WTC11 (cell line): ENCODE data around the gene VWA5B1. TPM values are rescaled to one million over a fixed set of nuclear protein-coding genes. Genes with fewer than 3 reads are reported as not detected.
A peak's percentile ranks its signal among the peaks of the same experiment; 100 is the strongest.

Experiments
- ATAC-seq: fragments of 200-7000 bp; cut with Tn5 transposase; 2 replicates; pipeline ENCODE4 v1.10.0; 2021; ENCODE audit warnings: mild to moderate bottlenecking, moderate library complexity
- CTCF ChIA-PET: fragments of 300-600 bp; sonication (Branson Sonifier 250); formaldehyde crosslinking; loops from one replicate; lab custom pipeline; 2021; ENCODE audit warnings: antibody characterized with exemption; lab: Charles Lee
- POLR2A ChIA-PET: fragments of 350-600 bp; sonication (Branson Sonifier 250); formaldehyde crosslinking; loops from one replicate; lab custom pipeline; 2021; ENCODE audit warnings: antibody characterized with exemption; lab: Charles Lee
- DNase-seq: peaks from one replicate; pipeline ENCODE4 v3.0.0; 2021; ENCODE audit warnings: low spot score
- H3K27ac Mint-ChIP-seq: 2 replicates; pipeline ENCODE4 v1.8.0; 2021; ENCODE audit warnings: mixed read lengths
- H3K27me3 Mint-ChIP-seq: 2 replicates; pipeline ENCODE4 v1.8.0; 2021; ENCODE audit warnings: low read depth, mild to moderate bottlenecking, moderate library complexity, mixed read lengths
- H3K36me3 Mint-ChIP-seq: 2 replicates; pipeline ENCODE4 v1.8.0; 2021; ENCODE audit warnings: mixed read lengths
- H3K4me1 Mint-ChIP-seq: 2 replicates; pipeline ENCODE4 v1.8.0; 2022; ENCODE audit warnings: mixed read lengths
- H3K4me3 Mint-ChIP-seq: 2 replicates; pipeline ENCODE4 v1.8.0; 2021; ENCODE audit warnings: mild to moderate bottlenecking, moderate library complexity, mixed read lengths
- H3K9me3 Mint-ChIP-seq: 2 replicates; pipeline ENCODE4 v1.8.0; 2021; ENCODE audit warnings: mixed read lengths
- ATF6 ChIP-seq: sonication (generic); formaldehyde crosslinking; IDR thresholded peaks from 2 replicates; pipeline ENCODE4 v1.8.1; 2023; ENCODE audit warnings: mild to moderate bottlenecking, missing genetic modification reagents
- CDX4 ChIP-seq: fragments of 250-450 bp; sonication (Bioruptor Pico); IDR thresholded peaks from 2 replicates; pipeline ENCODE4 v1.9.0; 2021; ENCODE audit warnings: moderate library complexity, mild to moderate bottlenecking, inconsistent platforms, borderline replicate concordance
- CREM ChIP-seq: sonication (generic); formaldehyde crosslinking; IDR thresholded peaks from 2 replicates; pipeline ENCODE4 v1.8.1; 2022; ENCODE audit warnings: mild to moderate bottlenecking, missing genetic modification reagents, moderate library complexity
- ELF4 ChIP-seq: sonication (generic); formaldehyde crosslinking; IDR thresholded peaks from 2 replicates; pipeline ENCODE4 v1.8.1; 2022; ENCODE audit warnings: low read depth, mild to moderate bottlenecking, moderate library complexity, missing genetic modification reagents
- EMX1 ChIP-seq: fragments of 250-450 bp; sonication (Bioruptor Pico); IDR thresholded peaks from 2 replicates; pipeline ENCODE4 v1.8.0; 2021; ENCODE audit warnings: mild to moderate bottlenecking
- ETV6 ChIP-seq: sonication (generic); formaldehyde crosslinking; IDR thresholded peaks from 2 replicates; pipeline ENCODE4 v1.8.1; 2022; ENCODE audit warnings: mild to moderate bottlenecking, missing genetic modification reagents
- FOXP4 ChIP-seq: sonication (generic); formaldehyde crosslinking; IDR thresholded peaks from 2 replicates; pipeline ENCODE4 v1.8.0; 2022; ENCODE audit warnings: mild to moderate bottlenecking, missing genetic modification reagents
- MXD4 ChIP-seq: fragments of 250-450 bp; sonication (Bioruptor Pico); IDR thresholded peaks from 2 replicates; pipeline ENCODE4 v1.8.0; 2021; ENCODE audit warnings: mild to moderate bottlenecking, moderate library complexity, borderline replicate concordance
- MYBL2 ChIP-seq: sonication (generic); formaldehyde crosslinking; IDR thresholded peaks from 2 replicates; pipeline ENCODE4 v1.8.1; 2023; ENCODE audit warnings: mild to moderate bottlenecking, moderate library complexity, missing genetic modification reagents
- NFE2L1 ChIP-seq: sonication (generic); formaldehyde crosslinking; IDR thresholded peaks from 2 replicates; pipeline ENCODE4 v1.8.1; 2023; ENCODE audit warnings: missing genetic modification reagents
- OVOL2 ChIP-seq: fragments of 250-450 bp; sonication (Bioruptor Pico); IDR thresholded peaks from 2 replicates; pipeline ENCODE4 v1.9.0; 2021; ENCODE audit warnings: mild to moderate bottlenecking, borderline replicate concordance
- SMAD4 ChIP-seq: sonication (generic); formaldehyde crosslinking; IDR thresholded peaks from 2 replicates; pipeline ENCODE4 v1.8.0; 2022; ENCODE audit warnings: mild to moderate bottlenecking, missing genetic modification reagents
- TCF7 ChIP-seq: sonication (generic); formaldehyde crosslinking; IDR thresholded peaks from 2 replicates; pipeline ENCODE4 v1.8.0; 2022; ENCODE audit warnings: mild to moderate bottlenecking, low read depth, missing genetic modification reagents, moderate library complexity
- USF1 ChIP-seq: sonication (generic); formaldehyde crosslinking; IDR thresholded peaks from 2 replicates; pipeline ENCODE4 v1.8.0; 2022; ENCODE audit warnings: mild to moderate bottlenecking, missing genetic modification reagents
- USF2 ChIP-seq: sonication (generic); formaldehyde crosslinking; IDR thresholded peaks from 2 replicates; pipeline ENCODE4 v1.8.1; 2023; ENCODE audit warnings: mild to moderate bottlenecking, missing genetic modification reagents, moderate library complexity
- ZNF263 ChIP-seq: sonication (generic); formaldehyde crosslinking; IDR thresholded peaks from 2 replicates; pipeline ENCODE4 v1.8.1; 2022; ENCODE audit warnings: low read depth, mild to moderate bottlenecking, moderate library complexity, missing genetic modification reagents
- ZNF317 ChIP-seq: sonication (generic); formaldehyde crosslinking; IDR thresholded peaks from 2 replicates; pipeline ENCODE4 v1.8.1; 2023; ENCODE audit warnings: low read depth, mild to moderate bottlenecking, moderate library complexity, missing genetic modification reagents, borderline replicate concordance
- ZNF425 ChIP-seq: fragments of 250-450 bp; sonication (Bioruptor Pico); conservative IDR thresholded peaks from 2 replicates; pipeline ENCODE4 v1.9.0; 2021; ENCODE audit warnings: mild to moderate bottlenecking
- total RNA-seq: library from RNA; stranded (reverse); gene quantifications from 3 replicates; pipeline ENCODE4 v1.2.3, GENCODE V29; 2021

Gene VWA5B1
- total RNA-seq, 1 experiment from 2014 or later: 1.5 TPM

- TF ChIP-seq USF1 (CRISPR knock-in tag) (no peak), ZNF317 (no peak), ELF4 (CRISPR knock-in tag) (no peak), MYBL2 (no peak), EMX1 (no peak), ATF6 (CRISPR knock-in tag) (no peak)
- TF ChIP-seq, all 79 proteins: peak for 0
Measured at GRCh38 chr1:20339811-20340457, 49.3 kb downstream of the VWA5B1 start (continued).

- DNase-seq (no peak), ATAC-seq (no peak)
- peaks cover 8% of the 10 kb centered on the region for H3K9me3 Mint-ChIP-seq
- no peak overlapping the region for H3K27ac Mint-ChIP-seq
- ChIA-PET CTCF (interaction anchor here (0.7 to 2.1 kb wide), 6 partner anchors 16 to 130 kb away, joined by 3 to 11 read pairs (median 4); no protein-coding TSS in a partner anchor), POLR2A (no interaction called here)
- TF ChIP-seq OVOL2 (CRISPR knock-in tag) (no peak), CREM (CRISPR knock-in tag) (0 out of 2 replicates have a peak, but pooled peaks have one; percentile 22), USF2 (CRISPR knock-in tag) (no peak), ZNF263 (CRISPR knock-in tag) (0 out of 2 replicates have a peak, but pooled peaks have one; percentile 52)
- peak overlapping the region; percentile 58 for H3K4me3 Mint-ChIP-seq
- no peaks in the 10 kb centered on the region for H3K36me3 Mint-ChIP-seq
- H3K27me3 Mint-ChIP-seq: peaks cover 25% of the 10 kb centered on the region
- H3K4me1 Mint-ChIP-seq: peaks cover 30% of the 10 kb centered on the region
Measured at GRCh38 chr1:20342294-20343148, 51.8 kb downstream of the VWA5B1 start.

- H3K36me3 Mint-ChIP-seq: no peaks in the 10 kb centered on the region
- ATAC-seq (peak; percentile 75), DNase-seq (peak; percentile 89)
- POLR2A ChIA-PET: no interaction called here
- H3K4me3 Mint-ChIP-seq: peak overlapping the region; percentile 67
- H3K4me1 Mint-ChIP-seq: peaks cover 29% of the 10 kb centered on the region
- no peak overlapping the region for H3K27ac Mint-ChIP-seq
- H3K27me3 Mint-ChIP-seq: peaks cover 25% of the 10 kb centered on the region
- CTCF ChIA-PET: interaction anchor here (0.7 to 2.1 kb wide), 7 partner anchors 16 to 131 kb away, joined by 3 to 11 read pairs (median 3); no protein-coding TSS in a partner anchor
- peaks cover 8% of the 10 kb centered on the region for H3K9me3 Mint-ChIP-seq
- TF ChIP-seq ELF4 (CRISPR knock-in tag): no peak
- 0 out of 2 replicates have a peak, but pooled peaks have one; percentile 14 for TF ChIP-seq CREM (CRISPR knock-in tag)
- TF ChIP-seq ETV6: 0 out of 2 replicates have a peak, but pooled peaks have one; percentile 32
- peak; percentile 60; the same call in 1 of the 2 replicates for TF ChIP-seq TCF7
- no peak for TF ChIP-seq CDX4 (CRISPR knock-in tag)
- no peak for TF ChIP-seq MXD4 (CRISPR knock-in tag)
- no peak for TF ChIP-seq ZNF425 (CRISPR knock-in tag)
- TF ChIP-seq FOXP4 (CRISPR knock-in tag): peak; percentile 77; the same call in 1 of the 2 replicates
- TF ChIP-seq SMAD4 (CRISPR knock-in tag): no peak
- peak; percentile 63; the same call in 1 of the 2 replicates for TF ChIP-seq NFE2L1 (CRISPR knock-in tag)
Measured at GRCh38 chr1:20343149-20343937, 52.7 kb downstream of the VWA5B1 start.
